DMS153 (cell line): ENCODE data around the gene USP30.

Source experiments
- DNase-seq: peaks from one replicate; lab custom pipeline; 2025; lab: John Stamatoyannopoulos, UW

The USP30 gene

GRCh38 chr12:109126784-109127183 lies 74.4 kb downstream of the USP30 start:
- no peak for DNase-seq

DNA sequence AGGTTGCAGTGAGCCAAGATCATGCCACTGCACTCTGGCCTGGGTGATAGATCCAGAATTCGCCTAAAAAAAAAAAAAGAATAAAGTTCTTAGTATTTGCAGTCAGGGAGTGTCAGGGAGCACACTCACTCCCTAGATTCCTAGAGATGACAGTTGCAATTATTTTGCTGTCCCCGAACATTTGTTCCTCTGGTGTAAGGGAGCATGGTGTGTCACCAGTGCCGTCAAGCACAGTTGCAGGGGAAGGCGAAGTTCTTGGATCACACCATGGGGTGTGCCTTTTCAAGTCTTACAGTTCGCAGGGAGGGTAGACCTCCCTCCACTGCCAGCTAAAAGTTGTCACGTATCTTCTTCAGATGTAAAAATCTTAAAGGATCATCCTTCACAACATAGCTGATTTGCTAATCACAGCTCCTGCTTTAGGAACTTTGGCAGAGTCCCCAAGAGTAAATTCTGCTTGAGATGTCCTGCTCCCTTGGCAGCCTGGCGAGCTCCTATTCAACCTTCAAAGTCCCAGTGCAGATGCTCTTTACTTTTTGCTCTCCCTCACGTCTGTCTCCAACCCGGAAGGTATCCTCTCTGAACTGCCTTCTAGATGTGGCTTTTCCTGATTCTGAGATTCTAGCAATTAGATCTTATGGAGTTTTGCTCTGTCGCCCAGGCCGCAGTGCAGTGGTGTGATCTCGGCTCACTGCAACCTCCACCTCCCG lies 75.3 kb downstream of the USP30 start:
- DNase-seq = no peak

DNA sequence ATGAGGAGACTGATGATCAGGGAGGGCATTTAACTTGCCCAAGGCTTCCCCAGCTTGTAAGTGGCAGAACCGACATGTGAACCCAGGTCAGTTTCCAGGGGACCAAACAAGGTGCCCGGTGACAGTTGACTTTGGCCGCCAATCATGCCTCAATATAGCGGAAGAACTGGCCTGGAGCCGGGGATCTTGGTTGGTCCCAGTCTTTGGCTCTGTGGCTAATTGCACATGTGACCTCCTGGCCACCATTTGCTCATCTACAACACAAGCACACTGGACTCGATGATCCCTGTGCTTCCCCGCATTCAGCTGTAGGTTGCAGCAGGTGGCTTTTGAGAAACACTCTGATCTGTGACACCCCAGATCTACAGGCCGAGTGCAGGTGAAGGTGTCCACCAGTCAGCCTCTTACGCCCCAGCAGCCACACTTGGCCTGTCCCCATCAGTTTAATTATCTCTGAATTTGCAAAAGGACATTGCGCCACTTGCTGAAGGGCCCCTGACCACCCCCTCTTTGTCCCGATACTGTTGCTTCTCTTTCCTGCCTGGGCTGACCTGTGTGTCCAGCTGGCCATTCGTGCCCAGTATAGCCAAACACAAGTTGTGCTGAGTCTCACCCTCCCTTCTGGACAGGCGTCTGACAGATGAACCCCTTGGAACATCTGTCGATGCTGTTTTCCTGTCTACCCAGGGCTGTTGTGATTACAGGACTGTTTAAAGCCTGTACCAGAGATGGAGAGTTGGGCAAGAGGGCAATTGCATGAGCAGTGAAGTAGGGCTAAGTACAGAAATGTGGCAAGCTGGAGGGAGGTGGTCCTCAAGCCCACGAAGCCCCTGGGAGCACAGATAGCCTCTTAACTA lies 78.1 kb downstream of the USP30 start:
- DNase-seq = no peak

DNA sequence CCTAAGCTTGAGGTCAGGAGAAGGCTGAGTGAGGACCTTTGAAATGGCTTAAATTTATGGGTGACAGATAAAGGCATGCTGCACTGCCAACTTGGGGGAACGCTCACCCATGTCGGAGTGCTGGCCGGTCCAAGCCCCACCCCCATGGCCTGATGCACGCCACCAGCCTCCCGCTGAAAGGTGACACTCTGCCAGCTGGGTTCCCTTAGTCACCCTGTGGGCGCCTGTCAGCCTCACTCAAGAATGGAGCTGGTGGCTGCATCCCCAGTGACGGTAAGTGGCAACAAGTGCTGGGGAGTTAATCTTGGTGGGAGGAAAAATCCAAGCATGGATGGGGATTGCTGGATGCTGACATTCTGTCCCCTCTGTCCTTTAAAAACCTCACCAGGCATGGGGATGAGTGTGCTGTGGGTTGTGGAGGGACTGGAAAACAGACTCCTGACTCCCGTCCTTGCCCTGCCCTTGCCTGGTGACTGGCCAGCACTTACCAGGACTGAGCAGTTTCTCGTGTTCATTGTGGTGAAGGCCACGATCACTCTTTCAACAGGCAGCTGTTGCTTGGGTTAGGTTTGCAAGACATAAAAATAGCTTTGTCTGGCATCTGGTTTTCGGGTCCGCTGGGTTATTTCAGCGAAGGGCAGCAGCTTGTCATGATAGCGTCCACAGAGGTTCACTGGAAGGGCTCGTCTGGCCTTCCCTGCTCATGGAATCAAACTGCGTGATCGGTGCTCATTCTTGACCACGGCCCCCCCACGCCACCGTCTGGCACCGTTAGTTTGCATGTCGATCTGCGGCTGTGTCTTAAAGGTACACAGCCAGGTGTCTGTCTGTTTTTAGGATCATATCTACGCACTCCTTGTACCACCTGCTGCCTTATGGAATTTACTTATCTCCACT lies 79.0 kb downstream of the USP30 start:
- DNase-seq = no peak

- DNase-seq = no peak
These were observed 82.0 kb downstream of the USP30 start for GRCh38 chr12:109134186-109134917.

GRCh38 chr12:109137055-109137454 lies 84.7 kb downstream of the USP30 start:
- DNase-seq = no peak
